B cell (primary cell): ENCODE results near the gene RAB31. TPM values are rescaled to one million over a fixed set of nuclear protein-coding genes. Genes with fewer than 3 reads are reported as not detected.

Source experiments
- ATAC-seq: fragments of 200-7000 bp; cut with Tn5 transposase; one replicate; pipeline ENCODE4 v1.10.0; 2021; ENCODE audit warnings: low read depth, mild to moderate bottlenecking, moderate number of reproducible peaks, moderate library complexity
- CTCF ChIA-PET: fragments of 350-600 bp; sonication (Branson Sonifier 250); formaldehyde crosslinking; loops from one replicate; lab custom pipeline; 2021; ENCODE audit warnings: antibody characterized with exemption, inconsistent platforms; lab: Charles Lee
- POLR2A ChIA-PET: fragments of 350-600 bp; sonication (Branson Sonifier 250); formaldehyde crosslinking; loops from one replicate; lab custom pipeline; 2021; ENCODE audit warnings: antibody characterized with exemption; lab: Charles Lee
- DNase-seq: peaks from one replicate; pipeline ENCODE4 v3.0.0; 2013
- H2AFZ ChIP-seq: 2 replicates; pipeline ENCODE4 v1.6.1; 2012; ENCODE audit warnings: mild to moderate bottlenecking, low read depth, low read length; ENCODE audit not compliant: insufficient read depth, poor library complexity, severe bottlenecking
- H3K27ac ChIP-seq, 2 donors: 1 replicate in 1 of 2; 2 replicates in 1 of 2; pipeline ENCODE4 v1.5.1; 2012 to 2013; ENCODE audit warnings: low read length in 2 of 2, mild to moderate bottlenecking in 2 of 2, moderate library complexity in 1 of 2
- H3K27me3 ChIP-seq, 4 experiments: fragments of 200-600 bp in 1 of 4; sonication (generic) in 1 of 4; replicated peaks in 1 of 4; 1 replicate in 2 of 4; 2 replicates in 2 of 4; pipeline versions ENCODE4 v1.6.1 to v1.7.0; 2013 to 2016; ENCODE audit warnings: low read length in 3 of 4, mild to moderate bottlenecking in 2 of 4, mixed read lengths in 1 of 4, moderate library complexity in 1 of 4; ENCODE audit not compliant: insufficient read depth in 4 of 4, control insufficient read depth in 3 of 4; ENCODE audit errors: control extremely low read depth in 1 of 4
- H3K36me3 ChIP-seq, 2 experiments: replicated peaks in 1 of 2; 1 replicate in 1 of 2; 2 replicates in 1 of 2; pipeline versions ENCODE4 v1.6.1 to v1.7.1; 2013; ENCODE audit warnings: low read length in 1 of 2; ENCODE audit not compliant: insufficient read depth in 2 of 2, control insufficient read depth in 1 of 2; ENCODE audit errors: control extremely low read depth in 1 of 2, extremely low read depth in 1 of 2
- H3K4me1 ChIP-seq, 2 donors: fragments of 200-600 bp in 1 of 2; sonication (generic) in 1 of 2; 1 replicate in 1 of 2; 2 replicates in 1 of 2; pipeline versions ENCODE4 v1.5.1 to v1.6.1; 2013 to 2017; ENCODE audit warnings: low read length in 2 of 2; ENCODE audit not compliant: control insufficient read depth in 2 of 2, insufficient read depth in 2 of 2
- H3K4me2 ChIP-seq: replicated peaks from 2 replicates; pipeline ENCODE3; 2012; ENCODE audit warnings: mild to moderate bottlenecking, low read depth, low read length; ENCODE audit not compliant: poor library complexity, severe bottlenecking
- H3K4me3 ChIP-seq, 5 experiments: fragments of 200-600 bp in 1 of 5; sonication (generic) in 1 of 5; 1 replicate in 3 of 5; 2 replicates in 2 of 5; pipeline versions ENCODE4 v1.5.1 to v1.7.0; 2011 to 2016; ENCODE audit warnings: low read length in 4 of 5, mild to moderate bottlenecking in 4 of 5, low read depth in 2 of 5, control low read depth in 1 of 5, moderate library complexity in 1 of 5; ENCODE audit not compliant: insufficient read depth in 1 of 5; ENCODE audit errors: control extremely low read depth in 1 of 5, extremely low read depth in 1 of 5
- H3K79me2 ChIP-seq: fragments of 200-600 bp; sonication (generic); one replicate; pipeline ENCODE4 v1.6.0; 2016; ENCODE audit warnings: low read length; ENCODE audit not compliant: control insufficient read depth, insufficient read depth
- H3K9ac ChIP-seq: fragments of 200-600 bp; sonication (generic); 2 replicates; pipeline ENCODE4 v1.6.1; 2017; ENCODE audit warnings: mild to moderate bottlenecking, low read length, moderate library complexity
- H3K9me3 ChIP-seq, 3 donors: one replicate each; pipeline versions ENCODE4 v1.6.1 to v1.7.1; 2013; ENCODE audit warnings: low read length in 2 of 3; ENCODE audit not compliant: control insufficient read depth in 2 of 3, insufficient read depth in 1 of 3; ENCODE audit errors: control extremely low read depth in 1 of 3
- H4K20me1 ChIP-seq: 2 replicates; pipeline ENCODE4 v1.6.0; 2012; ENCODE audit warnings: mild to moderate bottlenecking, low read length; ENCODE audit not compliant: insufficient read depth, control insufficient read depth, poor library complexity, severe bottlenecking
- H3K27ac Mint-ChIP-seq: one replicate; pipeline ENCODE4 v1.8.0; 2021; ENCODE audit warnings: mixed read lengths
- H3K27me3 Mint-ChIP-seq: one replicate; pipeline ENCODE4 v1.8.0; 2021; ENCODE audit warnings: mixed read lengths
- H3K4me1 Mint-ChIP-seq: one replicate; pipeline ENCODE4 v1.8.0; 2021; ENCODE audit warnings: mixed read lengths
- H3K4me3 Mint-ChIP-seq: one replicate; pipeline ENCODE4 v1.8.0; 2021; ENCODE audit warnings: mixed read lengths
- H3K9me3 Mint-ChIP-seq: one replicate; pipeline ENCODE4 v1.8.0; 2022; ENCODE audit warnings: mixed read lengths; ENCODE audit not compliant: insufficient read depth
- EZH2 ChIP-seq: IDR thresholded peaks from 2 replicates; pipeline ENCODE4 v1.6.1; 2012; ENCODE audit warnings: borderline replicate concordance, low read depth, mild to moderate bottlenecking, moderate library complexity, low read length; ENCODE audit not compliant: insufficient read depth, poor library complexity, severe bottlenecking
- WGBS: methylation state at CpG from one replicate; pipeline ENCODE4 v1.1.5; 2013; ENCODE audit warnings: missing lambda C conversion rate; ENCODE audit not compliant: insufficient coverage; 5-methylcytosine and 5-hydroxymethylcytosine counted together
- intact Hi-C: fragments of 100-400 bp; cut with micrococcal nuclease; formaldehyde crosslinking; loops from one replicate; pipeline ENCODE4 v1.10.0; 2022
- polyA plus RNA-seq: library from polyadenylated mRNA; depleted of rRNA; stranded (reverse); fragments of >200 nt; gene quantifications from 2 replicates; pipeline ENCODE4 v1.2.3, GENCODE V29; 2012
- total RNA-seq, 2 donors: library from RNA; stranded (reverse); fragments of 120-200 nt in 1 of 2; gene quantifications; 1 replicate in 1 of 2; 2 replicates in 1 of 2; pipeline versions ENCODE4 v1.2.3 to v1.2.4, GENCODE V29; 2013 to 2022
- TF ChIP-seq, protein P1 (sequence below): fragments of 200-600 bp; IDR thresholded peaks from one replicate; pipeline ENCODE4 v1.8.0; 2022; ENCODE audit warnings: antibody characterized with exemption, mild to moderate bottlenecking

Gene RAB31
- total and polyA plus RNA-seq, 2 donors (not counting 1 experiment from before 2014, with no cell fraction given), result 15.5 to 44.6 TPM

GRCh38 chr18:9682572-9682971 is 25.5 kb upstream of the RAB31 start:
- H3K4me1 Mint-ChIP-seq, result peaks cover 1% of the 10 kb centered on the region
- H3K4me2 ChIP-seq, result no peak overlapping the region
- DNase-seq (no peak), ATAC-seq (no peak)
- ChIA-PET CTCF (interaction anchor here (1.0 kb wide), 1 partner anchor 289 kb away, joined by 3 read pairs; no protein-coding TSS in a partner anchor), POLR2A (no interaction called here)
- no peak overlapping the region for H2AFZ ChIP-seq
- no peaks in the 10 kb centered on the region for H3K79me2 ChIP-seq
- no peaks in the 10 kb centered on the region for H3K4me1 ChIP-seq
- peaks cover 0 to 2% (median 0%) of the 10 kb centered on the region in 4 experiments for H3K27me3 ChIP-seq
- no peaks in the 10 kb centered on the region for H3K36me3 ChIP-seq
- no CpG with 5 or more reads among the region's 1 CpG for WGBS
- no peak for TF ChIP-seq EZH2
- TF ChIP-seq, protein P1, sequence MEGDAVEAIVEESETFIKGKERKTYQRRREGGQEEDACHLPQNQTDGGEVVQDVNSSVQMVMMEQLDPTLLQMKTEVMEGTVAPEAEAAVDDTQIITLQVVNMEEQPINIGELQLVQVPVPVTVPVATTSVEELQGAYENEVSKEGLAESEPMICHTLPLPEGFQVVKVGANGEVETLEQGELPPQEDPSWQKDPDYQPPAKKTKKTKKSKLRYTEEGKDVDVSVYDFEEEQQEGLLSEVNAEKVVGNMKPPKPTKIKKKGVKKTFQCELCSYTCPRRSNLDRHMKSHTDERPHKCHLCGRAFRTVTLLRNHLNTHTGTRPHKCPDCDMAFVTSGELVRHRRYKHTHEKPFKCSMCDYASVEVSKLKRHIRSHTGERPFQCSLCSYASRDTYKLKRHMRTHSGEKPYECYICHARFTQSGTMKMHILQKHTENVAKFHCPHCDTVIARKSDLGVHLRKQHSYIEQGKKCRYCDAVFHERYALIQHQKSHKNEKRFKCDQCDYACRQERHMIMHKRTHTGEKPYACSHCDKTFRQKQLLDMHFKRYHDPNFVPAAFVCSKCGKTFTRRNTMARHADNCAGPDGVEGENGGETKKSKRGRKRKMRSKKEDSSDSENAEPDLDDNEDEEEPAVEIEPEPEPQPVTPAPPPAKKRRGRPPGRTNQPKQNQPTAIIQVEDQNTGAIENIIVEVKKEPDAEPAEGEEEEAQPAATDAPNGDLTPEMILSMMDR, result no peak
- H3K27ac ChIP-seq, result no peak overlapping the region
- no peaks in the 10 kb centered on the region for H3K9me3 Mint-ChIP-seq
- intact Hi-C loops, result no loop called here
- no peak overlapping the region for H3K27ac Mint-ChIP-seq
- H3K9ac ChIP-seq, result no peak overlapping the region
- H3K9me3 ChIP-seq, result no peaks in the 10 kb centered on the region
- no peak overlapping the region for H3K4me3 Mint-ChIP-seq
- H4K20me1 ChIP-seq, result no peaks in the 10 kb centered on the region
- H3K4me3 ChIP-seq, result no peak overlapping the region
- H3K27me3 Mint-ChIP-seq, result peaks cover 3% of the 10 kb centered on the region

DNA sequence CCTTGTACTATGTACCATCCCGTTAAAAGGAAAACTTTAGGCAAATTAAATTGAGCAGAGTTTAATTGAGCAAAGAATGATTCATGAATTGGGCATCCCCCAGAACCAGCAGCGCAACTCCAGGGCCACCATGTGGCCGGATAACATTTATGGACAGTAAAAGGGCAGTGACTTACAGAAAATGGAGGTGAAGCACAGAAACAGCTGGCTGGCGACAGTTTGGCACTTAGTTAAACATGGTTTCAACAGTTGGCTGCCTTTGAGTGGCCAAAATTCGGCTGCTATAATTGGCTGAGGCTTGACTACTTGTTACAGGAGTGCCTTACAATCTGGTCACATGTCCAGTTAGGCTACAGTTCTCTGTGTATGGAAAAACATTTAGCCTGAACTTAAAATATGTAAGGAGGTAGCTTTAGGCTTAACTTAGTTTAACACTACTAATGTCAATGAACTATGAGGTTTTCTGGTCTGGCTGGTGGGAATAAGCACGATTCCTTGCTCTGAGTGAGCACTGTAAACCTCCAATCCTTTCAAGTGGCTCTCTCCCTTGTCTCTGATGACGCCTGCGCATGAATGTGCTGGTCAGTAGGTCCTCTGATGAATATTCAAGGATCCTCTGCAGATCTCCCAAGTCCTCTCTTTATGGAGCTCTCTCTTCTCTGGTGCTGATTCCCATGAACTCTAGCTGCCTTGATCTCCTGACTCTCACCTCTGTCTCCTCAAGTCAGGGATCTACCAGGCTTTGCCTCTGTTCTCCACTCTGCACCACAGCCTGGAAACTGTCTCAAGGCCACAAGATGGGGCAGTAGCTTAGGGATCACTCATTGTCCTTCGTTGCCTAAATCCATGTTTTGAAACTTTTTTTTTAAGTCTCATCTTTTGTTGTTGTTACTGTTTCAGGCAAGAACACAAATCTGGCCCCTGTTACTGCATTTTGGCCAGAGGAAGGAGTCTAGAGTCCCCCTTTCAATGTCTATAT is 24.4 kb upstream of the RAB31 start:
- WGBS, result 96% methylated on average over 6 of the region's 9 CpGs
- no peak for DNase-seq

More for the DNA sequence above, 24.4 kb upstream of the RAB31 start:
- intact Hi-C loops, result no loop called here
- TF ChIP-seq, protein P1, result no peak
- no peak for TF ChIP-seq EZH2
- no peaks in the 10 kb centered on the region for H3K9me3 ChIP-seq
- no peak for ATAC-seq
- H3K4me3 ChIP-seq, result no peak overlapping the region
- H3K79me2 ChIP-seq, result no peaks in the 10 kb centered on the region
- H3K36me3 ChIP-seq, result no peaks in the 10 kb centered on the region
- Mint-ChIP-seq H3K4me3 (no peak overlapping the region), H3K4me1 (peaks cover 1% of the 10 kb centered on the region), H3K27me3 (peaks cover 9% of the 10 kb centered on the region), H3K27ac (no peak overlapping the region), H3K9me3 (no peaks in the 10 kb centered on the region)
- H3K27ac ChIP-seq, result no peak overlapping the region
- H2AFZ ChIP-seq, result no peak overlapping the region
- H4K20me1 ChIP-seq, result no peaks in the 10 kb centered on the region
- H3K4me1 ChIP-seq, result no peaks in the 10 kb centered on the region
- H3K4me2 ChIP-seq, result no peak overlapping the region
- ChIA-PET POLR2A (no interaction called here), CTCF (interaction anchor here (1.0 to 1.3 kb wide), 2 partner anchors 11 to 288 kb away, joined by 3 to 5 read pairs; no protein-coding TSS in a partner anchor)
- no peak overlapping the region for H3K9ac ChIP-seq
- H3K27me3 ChIP-seq, result peaks cover 0 to 3% (median 2%) of the 10 kb centered on the region in 4 experiments
